Vagina (tissue), 2 donors: ENCODE measurements around the gene S100A5.

Experiments
- CTCF ChIP-seq, 3 experiments: fragments of 450-650 bp in 2 of 3; fragments of 200-600 bp in 1 of 3; sonication (generic) in 1 of 3; IDR thresholded peaks; one replicate each; pipeline ENCODE4 v1.5.1; 2017 to 2019; ENCODE audit warnings: antibody characterized with exemption in 3 of 3, mild to moderate bottlenecking in 2 of 3, moderate library complexity in 2 of 3
- POLR2A ChIP-seq, 2 donors: fragments of 450-650 bp; IDR thresholded peaks; one replicate each; pipeline ENCODE4 v1.6.1; 2017; ENCODE audit warnings: antibody characterized with exemption in 2 of 2, mild to moderate bottlenecking in 2 of 2, moderate library complexity in 2 of 2
- POLR2AphosphoS5 ChIP-seq, 2 donors: sonication (generic); formaldehyde crosslinking; IDR thresholded peaks; one replicate each; pipeline ENCODE4 v1.9.0; 2017; ENCODE audit warnings: antibody characterized with exemption in 2 of 2, mild to moderate bottlenecking in 2 of 2, low read depth in 1 of 2; ENCODE audit not compliant: insufficient read depth in 1 of 2

GRCh38 chr1:153506386-153506785, 34.3 kb downstream of the S100A5 start:
- no peak for TF ChIP-seq CTCF (IDR thresholded peaks at IDR 0.05)
- no peak for TF ChIP-seq POLR2A (IDR thresholded peaks at IDR 0.05)
- TF ChIP-seq POLR2AphosphoS5 (IDR thresholded peaks at IDR 0.05; ENCODE audit: insufficient read depth in 1 of 2, low read depth in 1 of 2), result no peak
